ENCODE data around the gene TRPC4AP.
"Not testable (repeated sequence)": the region's sequence is repeated elsewhere in the genome, so short reads cannot be mapped to it uniquely, and the experiment has no call there.

The TRPC4AP gene

GRCh38 chr20:35055445-35056276 lies 36.9 kb downstream of the TRPC4AP start:
- DNase-seq: no peak

DNA sequence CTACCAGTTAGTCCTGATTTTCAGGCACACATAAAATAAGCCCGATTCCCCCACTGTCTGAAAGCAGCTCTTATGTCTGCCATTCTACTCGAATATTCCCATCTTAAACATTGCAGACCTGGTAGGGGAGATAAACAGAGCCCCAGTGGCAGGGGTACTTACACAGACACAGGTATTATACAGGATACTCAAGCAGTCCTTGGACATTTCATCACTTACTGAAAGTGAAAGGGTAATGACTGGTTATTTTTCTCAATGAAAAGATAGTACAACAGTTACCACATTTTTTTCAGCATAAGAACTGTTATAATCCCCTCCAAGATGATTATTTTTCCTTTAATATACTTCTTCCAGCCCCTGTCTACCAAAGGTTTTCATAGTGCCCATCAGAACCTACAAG lies 37.8 kb downstream of the TRPC4AP start:
- no peak for DNase-seq

DNA sequence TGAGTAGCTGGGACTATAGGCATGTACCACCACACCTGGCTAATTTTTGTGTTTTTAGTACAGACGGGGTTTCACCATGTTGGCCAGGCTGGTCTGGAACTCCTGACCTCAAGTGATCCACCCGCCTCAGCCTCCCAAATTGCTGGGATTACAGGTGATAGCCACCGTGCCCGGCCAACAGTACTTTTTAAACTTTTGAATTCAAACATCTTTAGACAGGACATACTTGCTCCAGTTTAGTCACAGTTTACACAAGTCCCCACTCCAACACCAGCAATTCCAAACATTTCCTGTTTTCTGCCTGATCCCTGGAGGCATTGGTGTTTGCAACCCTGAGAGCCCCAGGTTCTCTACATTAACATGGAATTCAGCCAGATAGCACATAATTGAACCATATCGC lies 40.0 kb downstream of the TRPC4AP start:
- not testable (repeated sequence) for DNase-seq

DNA sequence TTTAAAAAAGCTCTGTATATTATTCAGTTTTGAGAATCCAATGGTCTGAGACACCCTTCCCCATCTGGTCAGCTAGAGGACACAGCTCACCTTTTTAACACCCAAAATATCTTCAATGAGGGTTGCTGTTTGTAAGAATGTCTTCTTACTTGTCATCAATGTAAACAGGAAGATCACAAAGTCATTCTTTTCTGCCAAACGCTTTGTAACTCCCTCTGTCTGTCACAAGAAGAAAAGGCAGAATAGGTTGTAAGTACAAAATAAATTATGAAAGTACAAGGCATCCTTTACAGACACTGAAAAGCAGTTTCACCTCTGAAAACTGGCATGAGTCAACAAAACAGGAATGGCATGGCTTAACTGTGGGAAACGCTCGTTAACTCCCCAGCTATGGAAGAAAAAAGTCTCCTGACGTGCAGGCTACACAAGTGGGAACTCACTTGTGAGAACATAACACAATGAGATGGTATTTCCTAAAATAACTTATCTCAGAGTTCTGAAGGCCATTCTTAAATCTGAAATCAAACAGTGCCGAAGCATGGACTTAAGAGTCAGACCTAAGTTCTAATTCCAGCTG lies 42.7 kb downstream of the TRPC4AP start:
- no peak for DNase-seq

GRCh38 chr20:35048739-35049138 lies 43.9 kb downstream of the TRPC4AP start:
- DNase-seq: no peak

DNA sequence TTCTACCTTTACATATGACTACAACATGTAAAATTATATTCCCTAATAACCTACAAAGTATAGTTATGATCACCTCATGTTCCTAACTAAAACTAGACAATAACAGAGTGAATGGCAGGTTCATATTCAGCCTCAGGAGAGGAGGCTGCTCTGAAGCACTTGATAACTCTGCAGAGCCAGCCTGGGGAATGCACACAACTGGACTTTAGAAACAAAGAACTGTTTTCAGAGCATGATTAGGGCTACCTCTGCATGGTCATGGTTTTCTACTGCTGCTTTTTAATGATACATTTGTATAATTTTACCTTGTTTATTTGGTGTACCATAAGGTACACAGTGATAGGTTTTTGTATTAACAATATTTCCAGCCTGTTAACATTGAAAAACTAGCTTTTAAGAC lies 50.3 kb downstream of the TRPC4AP start:
- no peak for DNase-seq

GRCh38 chr20:35040646-35041045 lies 52.0 kb downstream of the TRPC4AP start:
- DNase-seq: no peak

DNA sequence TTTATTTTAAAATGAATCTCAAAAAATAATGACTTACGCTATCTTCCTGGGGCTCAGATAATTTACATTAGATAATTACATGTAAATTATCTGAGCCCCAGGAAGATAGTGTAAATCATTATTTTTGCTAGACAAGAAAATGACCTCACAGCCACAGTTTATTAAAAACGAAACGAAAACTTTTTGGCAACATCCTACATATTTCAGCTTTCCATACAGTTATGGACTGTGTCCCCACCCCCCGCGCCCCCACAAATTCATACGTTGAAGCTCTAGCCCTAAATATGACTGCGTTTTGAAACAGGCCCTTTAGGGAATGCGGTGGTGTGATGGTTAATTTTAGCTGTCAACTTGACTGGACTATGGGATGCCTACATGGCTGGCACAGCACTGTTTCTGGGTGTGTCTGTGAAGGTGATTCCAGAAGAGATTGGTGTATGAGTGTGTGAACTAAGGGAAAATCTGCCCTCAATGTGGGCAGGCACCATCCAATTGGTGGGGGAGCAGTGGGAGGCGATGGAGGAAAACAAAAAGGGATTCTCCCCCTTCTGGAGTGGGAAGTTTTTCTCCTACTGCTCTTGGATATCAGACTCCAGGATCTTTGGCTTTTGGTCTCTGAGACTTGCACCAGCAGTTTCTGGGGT lies 52.6 kb downstream of the TRPC4AP start:
- DNase-seq: no peak

DNA sequence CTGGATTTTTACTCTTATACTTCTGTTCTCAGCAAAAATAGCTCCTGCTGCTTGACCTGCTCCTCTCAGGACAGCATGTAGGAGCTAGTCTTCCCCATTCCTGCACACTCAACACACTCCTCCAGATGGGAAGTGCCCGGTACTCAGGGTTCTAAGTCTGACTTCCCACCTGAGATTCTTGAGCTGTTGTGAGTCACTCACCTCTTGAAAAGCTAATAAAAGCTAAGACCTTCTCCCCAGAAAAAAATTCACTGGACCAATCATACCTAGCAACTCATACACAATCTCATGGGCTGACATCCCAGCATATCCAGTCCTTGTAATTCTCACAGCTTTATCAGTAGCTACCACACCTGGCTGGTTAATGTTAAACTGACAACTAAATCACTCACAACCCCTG lies 53.5 kb downstream of the TRPC4AP start:
- no peak for DNase-seq

GRCh38 chr20:35034145-35034544 lies 58.5 kb downstream of the TRPC4AP start:
- no peak for DNase-seq

- DNase-seq: no peak
These were observed 62.5 kb downstream of the TRPC4AP start for GRCh38 chr20:35030136-35030535.

DNA sequence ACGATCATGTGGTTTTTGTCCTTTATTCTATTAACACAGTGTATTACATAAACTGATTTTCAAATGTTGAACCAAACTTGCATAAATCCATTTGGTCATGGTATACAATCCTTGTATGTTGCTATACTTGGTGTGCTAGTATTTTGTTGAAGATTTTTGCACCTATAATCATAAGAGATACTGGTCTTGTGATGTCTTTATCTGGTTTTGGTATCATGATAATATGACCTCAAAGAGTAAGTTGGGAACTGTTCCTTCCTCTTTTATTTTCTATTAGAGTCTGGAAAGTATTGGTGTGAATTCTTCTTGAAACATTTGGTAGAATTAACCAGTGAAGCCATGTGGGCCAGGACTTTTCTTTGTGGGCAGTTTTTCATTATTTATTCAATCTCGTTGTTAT lies 65.3 kb downstream of the TRPC4AP start:
- DNase-seq: no peak

- no peak for DNase-seq
These were observed 67.5 kb downstream of the TRPC4AP start for GRCh38 chr20:35025116-35025515.

GRCh38 chr20:35023624-35024023 lies 69.0 kb downstream of the TRPC4AP start:
- DNase-seq: no peak

DNA sequence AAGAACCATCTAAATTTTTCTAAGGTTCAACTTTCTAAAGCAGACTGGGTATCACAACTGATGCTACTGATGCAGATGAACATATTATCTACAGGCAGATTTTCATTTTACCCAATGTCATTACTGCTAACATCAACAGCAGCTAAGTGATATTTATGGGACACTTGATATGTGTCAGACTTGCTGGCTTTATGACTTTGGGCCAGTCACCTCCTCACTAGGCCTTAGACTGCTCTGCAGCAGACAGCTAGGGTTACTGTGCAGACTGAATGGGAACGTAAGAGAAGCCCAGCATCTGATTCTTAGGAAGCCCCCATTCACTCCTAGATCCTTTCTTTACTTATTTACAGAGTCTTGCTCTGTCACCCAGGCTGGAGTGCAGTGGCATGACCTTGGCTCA lies 70.8 kb downstream of the TRPC4AP start:
- no peak for DNase-seq

- no peak for DNase-seq
These were observed 71.5 kb downstream of the TRPC4AP start for GRCh38 chr20:35021063-35021462.

- DNase-seq: no peak
These were observed 72.3 kb downstream of the TRPC4AP start for GRCh38 chr20:35020108-35020928.

DNA sequence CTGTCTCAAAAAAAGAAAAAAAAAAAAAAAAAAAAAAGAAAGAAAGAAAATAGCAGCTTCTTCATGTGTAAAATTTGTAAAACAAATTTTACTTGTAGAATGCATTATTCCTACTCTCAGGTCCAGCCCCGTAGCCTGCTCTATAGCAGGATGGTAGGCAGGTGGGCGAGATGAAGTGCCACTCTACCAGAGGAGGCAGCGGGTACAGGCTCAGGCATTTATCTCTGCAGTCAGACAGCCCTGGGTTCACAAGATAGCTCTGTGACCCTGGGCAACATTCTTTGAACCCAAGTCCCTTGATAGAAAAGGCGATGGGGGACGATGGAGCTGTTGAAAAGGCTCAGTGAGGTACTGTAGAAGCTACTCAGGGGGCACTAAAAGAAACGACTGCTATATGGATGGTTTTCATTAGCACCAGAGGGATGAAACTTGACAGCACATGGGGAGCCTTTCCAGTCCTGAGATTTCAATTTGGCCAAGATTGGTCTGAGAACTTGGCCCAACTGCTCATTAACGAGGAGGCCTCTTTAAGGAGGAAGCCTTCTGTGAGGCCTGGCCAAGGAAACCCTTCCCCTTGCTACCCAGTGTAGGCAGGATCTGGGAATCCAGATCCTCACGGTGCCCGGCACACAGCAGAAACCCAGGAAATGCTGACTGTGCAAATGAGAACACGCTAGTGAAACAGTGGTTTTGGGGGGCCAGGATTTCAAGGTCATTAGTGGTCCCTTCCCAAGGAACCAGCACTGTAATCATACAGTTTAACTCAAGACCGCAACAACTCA lies 73.8 kb downstream of the TRPC4AP start:
- no peak for DNase-seq

GRCh38 chr20:35017099-35017835 lies 75.3 kb downstream of the TRPC4AP start:
- DNase-seq: no peak

GRCh38 chr20:35015863-35016193 lies 76.8 kb downstream of the TRPC4AP start:
- no peak for DNase-seq

DNA sequence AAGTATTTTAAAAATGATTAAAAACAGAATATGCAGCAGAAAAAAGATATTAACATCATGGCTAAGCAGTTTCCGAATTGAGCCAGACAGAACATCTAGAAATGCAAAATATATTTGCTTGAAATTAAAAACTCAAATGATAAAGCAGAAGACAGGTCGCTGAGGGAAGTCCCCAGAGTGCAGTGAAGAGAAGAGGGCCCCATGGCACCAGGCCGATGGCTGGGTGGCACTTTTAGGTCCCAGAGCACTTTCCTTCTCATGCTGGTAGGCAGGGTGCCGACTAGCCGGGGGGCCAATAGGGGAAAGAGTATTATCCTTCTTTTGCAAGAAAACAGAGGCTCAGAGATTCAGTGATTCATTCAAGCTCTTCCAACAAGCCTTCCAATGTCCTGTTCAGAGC lies 78.1 kb downstream of the TRPC4AP start:
- no peak for DNase-seq

All from NCI-H748 treated with DMSO at 0.1 percent for 48 hours (cell line).